Psoas muscle (tissue), 8 donors: ENCODE measurements around the gene ANO3. TPM values are rescaled to one million over a fixed set of nuclear protein-coding genes. Genes with fewer than 3 reads are reported as not detected.

ENCODE experiments used
- ATAC-seq, 4 donors: fragments of 200-7000 bp; cut with Tn5 transposase; one replicate each; pipeline ENCODE4 v1.9.1; 2020; ENCODE audit warnings: moderate library complexity in 3 of 4, mild to moderate bottlenecking in 2 of 4
- DNase-seq, 2 donors: peaks; one replicate each; pipeline ENCODE4 v3.0.0-alpha.2; 2020
- H3K27ac ChIP-seq: fragments of 200-600 bp; one replicate; pipeline ENCODE4 v1.8.0; 2022
- H3K27me3 ChIP-seq, 3 donors: fragments of 200-600 bp in 1 of 3; one replicate each; pipeline versions ENCODE4 v1.6.1 to v1.8.0; 2013 to 2022; ENCODE audit warnings: low read length in 2 of 3, mild to moderate bottlenecking in 2 of 3, moderate library complexity in 1 of 3; ENCODE audit not compliant: insufficient read depth in 3 of 3
- H3K36me3 ChIP-seq, 2 donors: fragments of 200-600 bp in 1 of 2; one replicate each; pipeline versions ENCODE4 v1.6.1 to v1.8.0; 2013 to 2022; ENCODE audit warnings: low read depth in 1 of 2, mild to moderate bottlenecking in 1 of 2, moderate library complexity in 1 of 2; ENCODE audit not compliant: insufficient read depth in 1 of 2
- H3K4me1 ChIP-seq: fragments of 200-600 bp; one replicate; pipeline ENCODE4 v1.8.0; 2022
- H3K4me3 ChIP-seq: fragments of 200-600 bp; one replicate; pipeline ENCODE4 v1.8.0; 2022; ENCODE audit warnings: mild to moderate bottlenecking
- H3K9me3 ChIP-seq: fragments of 200-600 bp; one replicate; pipeline ENCODE4 v1.8.0; 2022
- CTCF ChIP-seq: fragments of 200-600 bp; IDR thresholded peaks from one replicate; pipeline ENCODE4 v1.8.0; 2022; ENCODE audit warnings: antibody characterized with exemption
- WGBS, 3 donors: extraction: QIAGEN DNeasy Blood & Tissue Kit; methylation state at CpG; one replicate each; pipeline versions ENCODE4 v1.1.6 to v1.1.7; 2013; 5-methylcytosine and 5-hydroxymethylcytosine counted together
- intact Hi-C, 2 donors: fragments of 100-400 bp; cut with DNase I; formaldehyde crosslinking; loops; one replicate each; pipeline versions ENCODE4 v1.11.0 to v1.14.2; 2022
- polyA plus RNA-seq, 3 donors: library from polyadenylated mRNA; stranded (reverse); fragments of 200-250 nt; gene quantifications; one replicate each; pipeline ENCODE4 v1.2.3, GENCODE V29; 2013
- total RNA-seq, 4 donors: library from RNA; stranded (reverse); fragmentation: NEBNext Ultra II Directional in 2 of 4; extraction: Animal tissue kit (Norgen Biotek cat#: 25700) in 2 of 4; gene quantifications; one replicate each; pipeline versions ENCODE4 v1.2.1 to v1.2.4, GENCODE V29; 2021 to 2023
- donor health status: healthy with polysubstance abuse.
- donor health status: DM: no; HTN: no; CAD: no; lungs with moderate emphysema.
- donor health status: Bipolar disorder and iron deficiency.
- donor health status: healthy.
- donor health status: DM: yes; HTN: yes; CAD: no.
- donor health status: DM: no; HTN: no; CAD: no.
- donor health status: DM: no; HTN: no; CAD: no.
- donor health status: DM: yes; HTN: yes; CAD: no.

Gene ANO3
- total and polyA plus RNA-seq, 7 donors, result 0.01 TPM; not detected in 6

- ATAC-seq, result no peak
- DNase-seq, result no peak
- Histone ChIP-seq H3K36me3 (no peaks in the 10 kb centered on the region), H3K27me3 (no peaks in the 10 kb centered on the region), H3K4me1 (no peaks in the 10 kb centered on the region), H3K4me3 (no peak overlapping the region), H3K9me3 (no peaks in the 10 kb centered on the region), H3K27ac (no peak overlapping the region)
- TF ChIP-seq CTCF, result no peak
- intact Hi-C loops, result no loop called here
- WGBS, 3 donors, result 24 to 36% (median 28%) methylated on average over 1 of the region's 1 CpG
These were observed 195.8 kb downstream of the ANO3 start for GRCh38 chr11:26527685-26528084.

GRCh38 chr11:26537341-26537740 lies 205.4 kb downstream of the ANO3 start:
- Histone ChIP-seq H3K27me3 (no peaks in the 10 kb centered on the region), H3K27ac (no peak overlapping the region), H3K4me1 (no peaks in the 10 kb centered on the region), H3K36me3 (no peaks in the 10 kb centered on the region), H3K4me3 (no peak overlapping the region), H3K9me3 (no peaks in the 10 kb centered on the region)
- intact Hi-C loops, result no loop called here
- 90 to 95% (median 90%) methylated on average over 4 of the region's 4 CpGs for WGBS, 3 donors
- no peak for DNase-seq
- no peak for ATAC-seq
- TF ChIP-seq CTCF, result no peak

- whole genome bisulfite sequencing, 3 donors, result 83 to 89% (median 85%) methylated on average over 3 of the region's 3 CpGs
- ATAC-seq, result no peak
- no peaks in the 10 kb centered on the region for H3K9me3 ChIP-seq
- H3K27me3 ChIP-seq, result no peaks in the 10 kb centered on the region
- H3K27ac ChIP-seq, result no peak overlapping the region
- H3K4me3 ChIP-seq, result no peak overlapping the region
- no peak for TF ChIP-seq CTCF
- no peaks in the 10 kb centered on the region for H3K4me1 ChIP-seq
- no peak for DNase-seq
- intact Hi-C loops, result no loop called here
- H3K36me3 ChIP-seq, result no peaks in the 10 kb centered on the region
These were observed 207.6 kb downstream of the ANO3 start for GRCh38 chr11:26539517-26539916.

- no peak for TF ChIP-seq CTCF
- DNase-seq (no peak), ATAC-seq (no peak)
- Histone ChIP-seq H3K27ac (no peak overlapping the region), H3K27me3 (no peaks in the 10 kb centered on the region), H3K36me3 (no peaks in the 10 kb centered on the region), H3K9me3 (no peaks in the 10 kb centered on the region), H3K4me3 (no peak overlapping the region), H3K4me1 (no peaks in the 10 kb centered on the region)
- intact Hi-C loops, result loop anchor here in 1 of 2 donors (10.0 kb wide), 1 partner anchor 1443 kb away; no protein-coding TSS in a partner anchor
- WGBS, 3 donors, result 83 to 88% (median 86%) methylated on average over 2 of the region's 2 CpGs
These were observed 209.9 kb downstream of the ANO3 start for GRCh38 chr11:26541870-26542269.

- no peaks in the 10 kb centered on the region for H3K27me3 ChIP-seq
- no peak overlapping the region for H3K4me3 ChIP-seq
- no peak for TF ChIP-seq CTCF
- no peaks in the 10 kb centered on the region for H3K36me3 ChIP-seq
- ATAC-seq (no peak), DNase-seq (no peak)
- no peak overlapping the region for H3K27ac ChIP-seq
- no peaks in the 10 kb centered on the region for H3K4me1 ChIP-seq
- WGBS, 3 donors, result 48 to 57% (median 48%) methylated on average over 2 of the region's 2 CpGs
- no peaks in the 10 kb centered on the region for H3K9me3 ChIP-seq
- intact Hi-C loops, result loop anchor here in 1 of 2 donors (10.0 kb wide), 1 partner anchor 1436 kb away; no protein-coding TSS in a partner anchor
These were observed 217.2 kb downstream of the ANO3 start for GRCh38 chr11:26549176-26549575.
